Measurements from ENCODE around the gene THBD. TPM values are rescaled to one million over a fixed set of nuclear protein-coding genes. Genes with fewer than 3 reads are reported as not detected.

THBD gene
- polyA plus RNA-seq, 1 experiment: 0.10 TPM

DNA sequence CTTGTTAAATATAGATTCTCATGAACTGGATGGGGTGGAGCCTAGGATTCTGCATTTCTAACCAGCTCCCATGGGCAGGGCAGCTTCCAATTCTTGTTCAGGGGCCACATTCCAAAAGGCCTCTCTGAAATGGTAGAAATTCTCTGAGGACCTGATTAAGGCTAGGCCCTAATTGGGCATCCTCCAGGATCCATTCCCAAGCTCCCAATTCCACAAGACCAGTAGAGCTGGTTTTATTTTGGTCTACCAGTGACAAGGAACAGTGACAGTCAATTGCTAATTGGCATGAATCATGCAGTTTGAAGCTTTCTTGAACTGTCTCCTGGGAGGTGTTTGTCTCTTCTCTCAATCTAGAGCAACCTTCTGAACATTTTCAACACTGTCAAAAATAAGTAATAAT, 3.0 kb downstream of the THBD start:
- peaks cover 9% of the 10 kb centered on the region; the same call in 1 of the 2 replicates for H3K9me3 ChIP-seq (ENCODE audit: control insufficient read depth, insufficient read depth, low read length)
- ChIA-PET CTCF (interaction anchor here (1.0 to 1.5 kb wide), 2 partner anchors 293 to 294 kb away, joined by 3 to 4 read pairs; no protein-coding TSS in a partner anchor), POLR2A (interaction anchor here (1.2 kb wide), 1 partner anchor 304 kb away, joined by 4 read pairs; the partner anchor contains the start of gene NXT1)
- no peak overlapping the region for H3K4me3 ChIP-seq (ENCODE audit: low read depth, low read length)
- no peak for DNase-seq (ENCODE audit: low read depth, low spot score)
- no peak for TF ChIP-seq CTCF (IDR thresholded peaks at IDR 0.05; ENCODE audit: low read depth, low read length)
- no peak overlapping the region for H3K27ac ChIP-seq (ENCODE audit: low read depth, low read length)
- peaks cover 68% of the 10 kb centered on the region for H3K27me3 ChIP-seq (ENCODE audit: control insufficient read depth, insufficient read depth, low read length)

DNA sequence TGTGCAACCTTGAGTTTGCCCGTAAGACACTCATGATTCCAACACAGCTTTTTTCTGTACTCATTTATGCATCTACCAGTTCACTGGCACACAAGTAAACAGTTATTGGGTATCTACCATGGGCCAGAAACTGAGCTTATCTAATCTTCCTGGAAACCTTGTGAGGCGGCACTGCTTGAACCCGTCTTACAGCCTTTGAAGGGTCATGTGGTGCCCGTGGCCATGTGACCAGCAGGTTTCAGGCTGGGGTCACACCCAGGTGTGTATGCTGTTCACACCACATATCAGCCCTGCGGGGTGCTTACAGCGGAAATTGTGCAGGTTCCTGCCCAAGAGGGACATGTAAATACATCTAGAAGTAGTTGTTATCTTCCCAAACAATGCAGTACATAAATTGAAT, 6.1 kb downstream of the THBD start:
- Histone ChIP-seq H3K27ac (ENCODE audit: low read depth, low read length) (no peak overlapping the region), H3K4me3 (ENCODE audit: low read depth, low read length) (no peak overlapping the region), H3K9me3 (ENCODE audit: control insufficient read depth, insufficient read depth, low read length) (peaks cover 9% of the 10 kb centered on the region; the same call in 1 of the 2 replicates), H3K27me3 (ENCODE audit: control insufficient read depth, insufficient read depth, low read length) (peaks cover 53% of the 10 kb centered on the region)
- TF ChIP-seq CTCF (IDR thresholded peaks at IDR 0.05; ENCODE audit: low read depth, low read length): no peak
- CTCF ChIA-PET: interaction anchor here (0.8 kb wide), 1 partner anchor 307 kb away, joined by 3 read pairs; no protein-coding TSS in a partner anchor
- DNase-seq (ENCODE audit: low read depth, low spot score): no peak
- POLR2A ChIA-PET: no interaction called here

- ChIA-PET CTCF (no interaction called here), POLR2A (no interaction called here)
- Histone ChIP-seq H3K4me3 (ENCODE audit: low read depth, low read length) (no peak overlapping the region), H3K9me3 (ENCODE audit: control insufficient read depth, insufficient read depth, low read length) (no peaks in the 10 kb centered on the region), H3K27me3 (ENCODE audit: control insufficient read depth, insufficient read depth, low read length) (peaks cover 45% of the 10 kb centered on the region), H3K27ac (ENCODE audit: low read depth, low read length) (no peak overlapping the region)
- no peak for DNase-seq (ENCODE audit: low read depth, low spot score)
- no peak for TF ChIP-seq CTCF (IDR thresholded peaks at IDR 0.05; ENCODE audit: low read depth, low read length)
Observed at GRCh38 chr20:23042270-23042669, 7.2 kb downstream of the THBD start.

- no peak for DNase-seq (ENCODE audit: low read depth, low spot score)
- CTCF ChIA-PET: no interaction called here
- no peaks in the 10 kb centered on the region; the same call in 1 of the 2 replicates for H3K9me3 ChIP-seq (ENCODE audit: control insufficient read depth, insufficient read depth, low read length)
- no peak for TF ChIP-seq CTCF (IDR thresholded peaks at IDR 0.05; ENCODE audit: low read depth, low read length)
- H3K4me3 ChIP-seq (ENCODE audit: low read depth, low read length): no peak overlapping the region
- POLR2A ChIA-PET: no interaction called here
- H3K27me3 ChIP-seq (ENCODE audit: control insufficient read depth, insufficient read depth, low read length): peaks cover 33% of the 10 kb centered on the region
- no peak overlapping the region for H3K27ac ChIP-seq (ENCODE audit: low read depth, low read length)
Observed at GRCh38 chr20:23039885-23040508, 9.5 kb downstream of the THBD start.

- Histone ChIP-seq H3K27me3 (ENCODE audit: control insufficient read depth, insufficient read depth, low read length) (peaks cover 28% of the 10 kb centered on the region), H3K27ac (ENCODE audit: low read depth, low read length) (no peak overlapping the region), H3K4me3 (ENCODE audit: low read depth, low read length) (no peak overlapping the region), H3K9me3 (ENCODE audit: control insufficient read depth, insufficient read depth, low read length) (no peaks in the 10 kb centered on the region; the same call in 1 of the 2 replicates)
- ChIA-PET POLR2A (no interaction called here), CTCF (no interaction called here)
- no peak for TF ChIP-seq CTCF (IDR thresholded peaks at IDR 0.05; ENCODE audit: low read depth, low read length)
- DNase-seq (ENCODE audit: low read depth, low spot score): no peak
Observed at GRCh38 chr20:23039136-23039875, 10.2 kb downstream of the THBD start.
